ENCODE measurements around the gene TCF12. TPM values are rescaled to one million over a fixed set of nuclear protein-coding genes. Genes with fewer than 3 reads are reported as not detected.

TCF12 gene
- total RNA-seq, 1 donor from 2014 or later, result 149 TPM

DNA sequence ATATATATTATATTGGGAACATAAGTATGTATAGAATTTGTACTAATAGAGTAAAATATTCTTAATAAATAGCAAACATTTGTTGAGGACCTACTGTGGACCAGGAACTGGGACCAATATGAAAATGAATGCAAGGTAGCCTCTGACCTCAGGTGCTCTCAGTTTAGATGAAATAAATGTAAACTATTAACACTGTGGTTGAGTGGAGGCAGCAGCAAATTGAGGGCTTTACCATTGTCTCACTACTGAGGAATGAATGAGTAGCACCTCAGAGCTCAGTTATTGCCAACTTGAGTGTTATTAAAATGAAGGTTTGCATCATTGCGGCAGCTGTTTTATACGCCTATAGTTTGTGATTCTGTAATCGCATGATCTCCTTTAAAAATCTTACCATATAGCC is 366.9 kb downstream of the TCF12 start:
- Histone ChIP-seq H3F3A (ENCODE audit: low read depth) (peaks cover 4% of the 10 kb centered on the region), H3K36me3 (peaks cover 21% of the 10 kb centered on the region), H3K79me2 (ENCODE audit: low read depth) (no peaks in the 10 kb centered on the region), H3K27ac (no peak overlapping the region), H3K4me2 (no peak overlapping the region), H3K4me1 (peaks cover 14% of the 10 kb centered on the region), H2AFZ (replicated peaks) (no peak overlapping the region), H3K9me3 (ENCODE audit: low read depth) (no peaks in the 10 kb centered on the region), H3K27me3 (no peaks in the 10 kb centered on the region), H3K9ac (no peak overlapping the region), H4K20me1 (ENCODE audit: low read depth) (peaks cover 4% of the 10 kb centered on the region), H3K4me3 (no peak overlapping the region)
- peaks cover 2% of the 10 kb centered on the region for H3K4me1 Mint-ChIP-seq
- no peak overlapping the region for H3K4me3 Mint-ChIP-seq
- H3K36me3 Mint-ChIP-seq, result peaks cover 66% of the 10 kb centered on the region
- DNase-seq (ENCODE audit: low spot score), result no peak
- H3K9me3 Mint-ChIP-seq, result peaks cover 2% of the 10 kb centered on the region
- peaks cover 1% of the 10 kb centered on the region for H3K27me3 Mint-ChIP-seq (ENCODE audit: insufficient read depth, low read depth)
- no peak overlapping the region for H3K27ac Mint-ChIP-seq
- no peak for TF ChIP-seq EZH2phosphoT487 (IDR thresholded peaks at IDR 0.05)
- TF ChIP-seq, protein P1, sequence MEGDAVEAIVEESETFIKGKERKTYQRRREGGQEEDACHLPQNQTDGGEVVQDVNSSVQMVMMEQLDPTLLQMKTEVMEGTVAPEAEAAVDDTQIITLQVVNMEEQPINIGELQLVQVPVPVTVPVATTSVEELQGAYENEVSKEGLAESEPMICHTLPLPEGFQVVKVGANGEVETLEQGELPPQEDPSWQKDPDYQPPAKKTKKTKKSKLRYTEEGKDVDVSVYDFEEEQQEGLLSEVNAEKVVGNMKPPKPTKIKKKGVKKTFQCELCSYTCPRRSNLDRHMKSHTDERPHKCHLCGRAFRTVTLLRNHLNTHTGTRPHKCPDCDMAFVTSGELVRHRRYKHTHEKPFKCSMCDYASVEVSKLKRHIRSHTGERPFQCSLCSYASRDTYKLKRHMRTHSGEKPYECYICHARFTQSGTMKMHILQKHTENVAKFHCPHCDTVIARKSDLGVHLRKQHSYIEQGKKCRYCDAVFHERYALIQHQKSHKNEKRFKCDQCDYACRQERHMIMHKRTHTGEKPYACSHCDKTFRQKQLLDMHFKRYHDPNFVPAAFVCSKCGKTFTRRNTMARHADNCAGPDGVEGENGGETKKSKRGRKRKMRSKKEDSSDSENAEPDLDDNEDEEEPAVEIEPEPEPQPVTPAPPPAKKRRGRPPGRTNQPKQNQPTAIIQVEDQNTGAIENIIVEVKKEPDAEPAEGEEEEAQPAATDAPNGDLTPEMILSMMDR (IDR thresholded peaks at IDR 0.05), result no peak
- no peak for TF ChIP-seq EZH2 (IDR thresholded peaks at IDR 0.05)

DNA sequence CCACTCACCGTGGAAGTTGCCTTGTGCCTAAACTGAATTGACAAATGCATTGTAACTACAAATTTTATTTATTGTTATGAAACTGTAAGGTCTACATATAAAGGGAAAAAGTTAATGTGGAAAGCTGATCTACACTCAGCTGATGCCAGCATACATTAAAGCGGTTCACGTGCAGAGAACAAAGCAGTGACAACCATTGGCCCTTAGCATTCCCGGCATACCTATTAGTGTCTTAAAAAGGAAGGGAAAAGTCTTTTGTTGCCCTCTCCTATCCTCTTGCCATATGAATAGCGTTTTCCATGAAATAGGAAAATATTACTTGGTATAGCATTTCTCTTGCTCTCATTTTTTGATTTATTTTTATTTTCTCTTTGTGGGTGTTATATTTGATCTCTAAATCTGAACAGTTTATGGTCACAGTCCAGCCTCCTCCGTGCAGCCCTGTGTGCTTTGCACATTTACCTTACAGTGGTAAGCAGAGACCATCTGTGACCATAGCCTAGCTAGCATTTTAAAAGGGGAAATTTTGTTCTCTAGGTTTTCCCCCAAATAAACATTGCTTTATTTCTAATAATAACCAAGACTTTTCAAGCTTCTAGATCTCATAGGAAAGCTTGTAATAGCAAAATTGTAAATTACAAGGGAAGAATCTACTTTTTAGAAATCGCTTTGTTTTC is 368.1 kb downstream of the TCF12 start:
- Mint-ChIP-seq H3K4me3 (no peak overlapping the region), H3K4me1 (no peaks in the 10 kb centered on the region), H3K9me3 (peaks cover 2% of the 10 kb centered on the region), H3K36me3 (peaks cover 67% of the 10 kb centered on the region), H3K27me3 (ENCODE audit: insufficient read depth, low read depth) (peaks cover 2% of the 10 kb centered on the region), H3K27ac (no peak overlapping the region)
- Histone ChIP-seq H3K27me3 (no peaks in the 10 kb centered on the region), H3K27ac (no peak overlapping the region), H3K36me3 (peaks cover 21% of the 10 kb centered on the region), H3K79me2 (ENCODE audit: low read depth) (no peaks in the 10 kb centered on the region), H3K4me2 (peak overlapping the region; percentile 8), H3K4me1 (peaks cover 14% of the 10 kb centered on the region), H3K4me3 (no peak overlapping the region), H3K9ac (no peak overlapping the region), H2AFZ (replicated peaks) (no peak overlapping the region), H3F3A (ENCODE audit: low read depth) (peaks cover 4% of the 10 kb centered on the region), H4K20me1 (ENCODE audit: low read depth) (no peaks in the 10 kb centered on the region), H3K9me3 (ENCODE audit: low read depth) (no peaks in the 10 kb centered on the region)
- TF ChIP-seq, protein P1 (IDR thresholded peaks at IDR 0.05), result no peak
- no peak for TF ChIP-seq EZH2phosphoT487 (IDR thresholded peaks at IDR 0.05)
- no peak for TF ChIP-seq EZH2 (IDR thresholded peaks at IDR 0.05)
- peak; percentile 52 for DNase-seq (ENCODE audit: low spot score)

DNA sequence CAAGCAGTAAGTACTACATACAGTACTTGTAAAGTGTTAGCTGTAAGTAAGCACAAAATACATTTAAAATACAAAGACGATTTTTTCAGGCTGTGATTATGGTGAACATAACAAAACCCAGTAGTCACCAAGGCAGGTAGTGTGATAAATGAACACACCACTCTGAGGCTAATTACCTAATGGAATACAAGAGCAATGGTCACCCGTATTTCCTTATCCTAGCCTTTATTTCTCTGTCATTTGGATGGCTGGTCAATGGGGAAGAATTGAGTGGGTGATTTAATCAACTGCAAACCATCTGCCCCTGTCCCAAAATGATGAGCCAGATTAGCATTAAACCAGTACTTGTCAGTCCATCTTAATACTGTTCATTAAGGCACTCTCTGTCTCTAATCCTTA is 368.7 kb downstream of the TCF12 start:
- no peak overlapping the region for H3K4me3 Mint-ChIP-seq
- Histone ChIP-seq H3K4me1 (peaks cover 14% of the 10 kb centered on the region), H3K27me3 (no peaks in the 10 kb centered on the region), H3K36me3 (peaks cover 21% of the 10 kb centered on the region), H4K20me1 (ENCODE audit: low read depth) (no peaks in the 10 kb centered on the region), H3K4me3 (no peak overlapping the region), H3K4me2 (peak overlapping the region; percentile 8), H2AFZ (replicated peaks) (no peak overlapping the region), H3K9me3 (ENCODE audit: low read depth) (no peaks in the 10 kb centered on the region), H3F3A (ENCODE audit: low read depth) (peaks cover 4% of the 10 kb centered on the region), H3K27ac (no peak overlapping the region), H3K9ac (no peak overlapping the region), H3K79me2 (ENCODE audit: low read depth) (no peaks in the 10 kb centered on the region)
- no peaks in the 10 kb centered on the region for H3K4me1 Mint-ChIP-seq
- H3K27ac Mint-ChIP-seq, result no peak overlapping the region
- no peak for DNase-seq (ENCODE audit: low spot score)
- peaks cover 2% of the 10 kb centered on the region for H3K27me3 Mint-ChIP-seq (ENCODE audit: insufficient read depth, low read depth)
- TF ChIP-seq EZH2 (IDR thresholded peaks at IDR 0.05) (no peak), EZH2phosphoT487 (IDR thresholded peaks at IDR 0.05) (no peak)
- TF ChIP-seq, protein P1 (IDR thresholded peaks at IDR 0.05), result no peak
- H3K9me3 Mint-ChIP-seq, result peaks cover 4% of the 10 kb centered on the region
- peaks cover 69% of the 10 kb centered on the region for H3K36me3 Mint-ChIP-seq
